ENCODE measurements around the gene GTF2IRD2.
"Not testable (repeated sequence)": the region's sequence is repeated elsewhere in the genome, so short reads cannot be mapped to it uniquely, and the experiment has no call there.

Gene GTF2IRD2

DNA sequence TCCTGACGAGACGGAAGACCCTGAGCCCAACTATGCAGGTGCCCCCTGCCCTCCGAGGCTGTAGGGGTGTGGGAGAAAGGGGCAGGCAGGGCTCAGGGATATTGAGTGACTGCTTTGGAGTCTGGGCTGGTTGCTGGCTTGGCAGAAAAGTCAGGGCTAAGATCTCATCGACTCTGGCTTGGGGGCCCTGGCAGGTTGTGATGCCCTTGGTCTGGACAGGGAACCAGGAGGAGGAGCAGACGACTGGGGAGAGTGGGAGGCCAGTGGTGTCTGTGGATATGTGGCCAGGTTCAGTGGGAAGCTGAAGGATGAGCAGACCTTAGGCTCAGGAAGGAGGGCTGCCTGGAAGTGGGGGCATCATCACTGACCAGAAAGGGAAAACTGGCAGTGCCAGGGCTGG is 67.8 kb downstream of the GTF2IRD2 start:
- not testable (repeated sequence) for DNase-seq

DNA sequence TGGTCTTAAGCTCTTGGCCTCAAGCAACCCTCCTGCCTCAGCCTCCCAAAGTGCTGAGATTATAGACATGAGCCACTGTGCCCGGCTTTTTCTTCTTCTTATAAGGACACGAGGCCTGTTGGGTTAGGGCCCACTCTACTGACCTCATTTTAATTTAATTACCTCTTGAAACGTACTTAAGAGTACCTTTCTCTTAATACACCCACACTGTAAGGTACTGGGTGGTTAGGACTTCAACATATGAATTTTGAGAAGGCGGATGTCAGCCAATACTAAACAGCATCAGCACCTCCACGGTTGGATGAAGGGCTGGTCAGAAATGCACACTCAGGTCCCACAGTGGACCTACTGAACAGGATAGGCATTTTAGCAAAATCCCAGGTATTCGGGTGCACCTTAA is 69.7 kb downstream of the GTF2IRD2 start:
- DNase-seq = not testable (repeated sequence)

DNA sequence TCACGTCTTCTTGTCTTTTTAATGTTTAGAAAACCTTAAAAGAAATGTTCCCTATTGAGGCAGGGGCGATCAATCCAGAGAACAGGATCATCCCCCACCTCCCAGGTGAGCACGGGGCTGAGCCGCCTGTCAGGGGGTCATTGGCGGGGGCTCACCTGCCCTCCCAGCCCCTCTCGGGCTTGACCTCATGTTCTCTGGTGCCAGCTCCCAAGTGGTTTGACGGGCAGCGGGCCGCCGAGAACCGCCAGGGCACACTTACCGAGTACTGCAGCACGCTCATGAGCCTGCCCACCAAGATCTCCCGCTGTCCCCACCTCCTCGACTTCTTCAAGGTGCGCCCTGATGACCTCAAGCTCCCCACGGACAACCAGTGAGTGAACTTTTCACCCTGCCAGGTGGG is 72.4 kb downstream of the GTF2IRD2 start:
- not testable (repeated sequence) for DNase-seq

DNA sequence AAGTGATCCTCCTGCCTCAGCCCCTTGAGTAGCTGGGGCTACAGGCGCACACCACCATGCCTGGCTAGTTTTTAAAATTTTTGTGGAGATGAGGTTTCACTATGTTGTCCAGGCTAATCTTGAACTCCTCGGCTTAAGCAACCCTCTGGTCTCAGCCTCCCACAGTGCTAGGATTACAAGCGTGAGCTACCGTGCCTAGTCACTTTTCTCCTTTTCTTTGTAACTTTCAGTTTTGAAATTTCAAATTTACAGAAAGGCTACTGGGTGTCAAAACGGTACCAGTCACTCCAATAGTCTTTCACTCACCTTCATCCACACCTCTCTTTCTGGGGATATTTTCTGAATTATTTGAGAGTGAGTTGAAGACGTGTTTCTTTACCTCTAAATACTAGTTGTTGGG is 76.3 kb downstream of the GTF2IRD2 start:
- not testable (repeated sequence) for DNase-seq

DNA sequence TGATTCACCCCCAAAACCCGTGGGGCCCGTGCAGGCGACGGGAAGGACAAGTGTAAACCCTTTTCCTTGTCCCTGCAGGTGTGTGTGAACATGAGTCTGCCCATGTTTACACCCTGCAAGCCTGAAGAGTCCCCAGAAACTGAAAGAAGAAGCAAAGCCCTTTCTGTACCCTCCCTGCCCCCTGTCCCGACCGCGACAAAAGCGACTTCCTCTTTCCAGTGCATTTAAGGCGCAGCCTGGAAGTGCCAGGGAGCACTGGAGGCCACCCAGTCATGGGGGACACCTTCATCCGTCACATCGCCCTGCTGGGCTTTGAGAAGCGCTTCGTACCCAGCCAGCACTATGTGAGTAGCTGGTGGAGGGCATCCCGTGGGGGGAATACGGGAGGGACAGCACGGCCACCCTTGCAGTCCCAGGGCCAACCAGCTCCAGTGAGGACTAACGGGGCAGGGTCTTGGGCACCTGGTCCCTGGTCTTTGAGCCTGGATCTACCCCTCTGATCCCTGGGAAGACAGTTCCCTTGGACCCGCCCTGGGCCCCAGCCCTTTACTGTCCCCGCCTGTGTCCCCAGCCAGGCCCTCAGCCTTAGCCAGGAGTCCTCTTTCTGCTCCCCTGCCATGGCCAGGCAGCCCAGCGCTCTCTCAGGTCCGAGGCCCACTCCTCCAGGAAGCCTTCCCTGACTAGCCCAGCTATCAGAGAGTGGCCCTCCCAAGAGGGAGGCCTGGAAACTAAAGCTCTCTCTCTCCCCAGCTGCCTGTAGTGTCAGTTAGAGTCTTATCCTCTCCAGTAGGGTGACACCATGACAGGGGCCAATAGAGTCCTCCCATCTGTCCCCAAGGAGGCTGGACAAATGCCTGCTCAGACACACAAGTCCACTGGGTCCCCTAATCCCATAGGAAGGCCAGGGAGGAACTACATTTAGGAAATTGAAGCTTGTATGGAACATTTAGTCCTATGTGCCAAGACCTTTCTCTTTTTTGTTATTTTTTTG is 77.3 kb downstream of the GTF2IRD2 start, which contains the start of gene NCF1:
Gene NCF1 (plus strand): TSS at position 252 of the 991 bp plus-strand sequence. CDS start 21 bp downstream, at position 273.
- DNase-seq = not testable (repeated sequence)

DNA sequence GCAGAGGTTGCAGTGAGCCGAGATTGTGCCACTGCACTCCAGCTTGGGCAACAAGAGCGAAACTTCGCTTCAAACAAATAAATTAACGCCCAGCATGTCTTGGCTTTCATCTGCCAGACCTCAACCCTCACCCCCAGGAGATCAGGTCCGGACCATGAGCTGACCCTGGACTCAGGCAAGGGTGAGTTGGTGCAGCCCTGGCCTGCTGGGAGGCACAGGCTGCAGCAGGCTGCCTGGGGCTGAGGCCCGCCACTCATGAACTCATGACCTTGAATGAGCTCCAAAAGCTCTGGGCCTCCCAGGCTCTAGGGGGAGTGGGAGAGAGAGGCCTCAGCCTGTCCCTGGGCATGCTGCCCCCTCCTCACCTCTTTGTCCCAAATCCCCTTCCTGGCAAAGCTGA is 79.3 kb downstream of the GTF2IRD2 start:
- DNase-seq = not testable (repeated sequence)

GRCh38 chr7:74770062-74770461 is 81.3 kb downstream of the GTF2IRD2 start:
- DNase-seq = not testable (repeated sequence)

DNA sequence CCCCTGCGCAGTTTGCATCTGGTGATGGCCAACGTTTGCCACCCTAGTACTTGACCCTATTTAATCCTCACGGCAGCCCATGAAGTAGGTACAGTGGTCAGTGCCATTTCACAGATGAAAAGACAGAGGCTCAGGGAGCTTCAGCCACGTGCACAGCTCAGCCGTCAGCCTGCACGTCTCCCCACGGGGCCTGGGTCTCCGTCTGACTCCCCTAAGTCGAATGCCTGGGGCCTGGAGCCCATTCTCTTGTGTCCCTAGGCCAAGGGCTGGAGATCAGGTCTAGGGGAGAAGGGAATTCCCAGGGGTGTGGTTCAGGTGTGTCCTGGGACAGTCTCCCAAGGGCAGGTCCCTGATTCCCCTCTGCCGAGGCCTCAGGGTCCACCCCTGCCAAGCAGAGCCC is 84.4 kb downstream of the GTF2IRD2 start:
- DNase-seq = not testable (repeated sequence)

DNA sequence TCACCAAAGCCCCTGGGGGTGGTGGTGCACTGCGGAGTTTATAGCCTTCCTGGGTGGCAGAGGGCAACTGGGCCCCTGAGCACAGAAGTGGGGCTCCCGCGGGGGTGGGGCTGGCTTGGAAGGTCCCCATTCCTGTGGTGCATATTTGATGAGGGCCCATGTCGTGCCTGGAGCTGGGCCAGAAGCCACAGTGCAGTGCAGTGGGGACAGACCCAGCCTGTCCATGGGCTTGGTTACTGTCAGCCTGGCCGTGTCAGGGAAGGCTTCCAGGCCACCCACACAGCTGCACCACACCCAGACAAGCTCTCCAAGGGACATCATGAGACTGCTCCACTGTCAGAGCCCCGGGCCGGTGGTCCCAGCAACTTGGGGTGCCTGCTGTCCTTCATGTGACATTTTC is 84.9 kb downstream of the GTF2IRD2 start:
- DNase-seq = not testable (repeated sequence)

DNA sequence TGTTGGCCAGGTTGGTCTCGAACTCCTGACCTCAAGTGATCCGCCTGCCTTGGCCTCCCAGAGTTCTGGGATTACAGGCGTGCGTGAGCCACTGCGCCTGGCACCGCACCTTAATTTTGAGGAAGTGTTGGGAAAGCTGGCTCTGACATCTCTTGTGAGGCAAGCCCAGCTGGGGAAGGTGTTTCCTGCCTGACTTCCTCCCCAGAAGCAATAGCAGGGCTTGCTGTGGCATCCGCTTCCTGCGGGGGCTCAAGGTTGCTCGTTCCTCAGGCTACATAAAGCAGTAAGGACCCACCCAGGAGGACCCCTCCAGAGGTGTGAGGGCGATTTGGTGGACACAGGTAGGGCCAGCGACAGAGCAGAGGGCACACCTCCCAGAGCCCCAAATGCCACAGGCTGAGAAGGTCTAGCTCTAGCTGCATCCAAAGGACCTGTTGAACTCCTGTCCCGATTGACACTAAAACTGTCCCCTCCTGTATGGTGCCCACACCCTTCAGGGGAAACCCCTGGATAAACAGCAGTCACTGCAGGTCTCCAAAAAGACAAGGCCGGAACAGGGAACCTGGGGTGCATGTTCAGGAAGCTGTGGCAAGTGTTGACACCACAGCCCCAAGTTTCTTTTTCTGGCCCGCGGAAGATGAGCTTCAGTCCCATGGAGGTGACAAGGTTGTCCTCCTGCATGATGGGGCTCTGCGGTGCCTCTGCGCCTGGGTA is 86.0 kb downstream of the GTF2IRD2 start:
- not testable (repeated sequence) for DNase-seq

DNA sequence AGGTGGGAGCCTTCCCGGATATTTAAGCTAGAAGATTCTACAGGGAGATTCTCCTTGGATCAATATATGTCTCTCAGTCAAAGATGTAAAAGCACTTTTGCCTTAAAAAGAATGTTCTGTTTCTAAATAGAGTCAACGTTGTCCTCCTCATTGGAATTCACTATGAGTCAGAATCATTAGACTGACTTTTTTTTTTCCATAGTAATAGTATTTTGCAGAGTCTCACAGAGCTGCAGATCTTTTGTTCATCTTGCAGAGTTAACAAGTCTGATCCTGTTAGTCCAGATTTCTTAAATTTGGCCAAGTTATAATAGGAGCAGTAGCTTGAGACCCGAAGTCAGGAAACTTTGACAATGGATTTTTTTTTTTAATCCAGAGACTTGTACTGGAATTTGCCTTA is 92.4 kb downstream of the GTF2IRD2 start:
- DNase-seq = not testable (repeated sequence)

DNA sequence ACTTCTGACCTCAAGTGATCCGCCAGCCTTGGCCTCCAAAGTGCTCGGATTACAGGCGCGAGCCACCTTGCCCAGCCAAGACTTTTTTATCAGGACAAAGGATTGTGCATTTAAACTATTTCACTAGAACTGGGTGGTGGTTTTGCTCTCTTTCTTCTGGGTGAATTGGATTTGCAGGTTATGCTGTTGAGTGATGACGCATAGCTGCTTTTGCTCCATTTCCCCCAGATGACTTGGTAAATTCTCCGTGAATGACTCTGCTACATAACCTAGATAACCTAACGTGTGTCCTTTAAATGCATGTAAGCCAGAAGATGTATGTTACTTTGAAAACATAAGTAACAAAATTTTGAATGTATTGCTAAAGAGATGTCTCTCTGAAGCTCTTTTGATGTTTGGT is 93.1 kb downstream of the GTF2IRD2 start:
- DNase-seq = not testable (repeated sequence)

DNA sequence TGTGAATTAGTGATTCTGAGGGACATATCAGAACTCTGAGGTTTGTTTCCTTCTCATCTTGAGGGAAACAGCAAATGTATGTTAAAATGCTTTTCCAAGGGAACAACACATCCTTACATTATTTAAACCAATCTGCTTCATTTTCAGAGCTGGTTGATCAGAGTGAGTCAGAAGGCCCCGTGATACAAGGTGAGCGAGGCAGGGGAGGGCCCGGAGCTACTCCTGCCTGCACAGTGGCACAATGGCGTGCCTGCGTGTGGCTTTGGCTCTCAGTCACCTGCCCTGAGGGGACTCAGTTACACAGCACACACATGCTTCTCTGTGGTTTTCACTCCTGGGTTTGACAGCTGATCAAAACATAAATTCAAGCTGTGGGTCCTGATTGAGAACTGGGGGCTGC is 94.7 kb downstream of the GTF2IRD2 start:
- not testable (repeated sequence) for DNase-seq

GRCh38 chr7:74753921-74754482 is 97.4 kb downstream of the GTF2IRD2 start:
- not testable (repeated sequence) for DNase-seq

Data from DMS 273 treated with DMSO at 0.1 percent for 48 hours (cell line).